Ovary (tissue), 3 donors: ENCODE results near the gene PIGZ.

Source experiments
- EP300 ChIP-seq: sonication (generic); formaldehyde crosslinking; IDR thresholded peaks from one replicate; pipeline ENCODE4 v1.6.1; 2017; ENCODE audit warnings: antibody characterized with exemption
- POLR2A ChIP-seq: fragments of 450-650 bp; IDR thresholded peaks from one replicate; pipeline ENCODE4 v1.6.1; 2017; ENCODE audit warnings: antibody characterized with exemption, mild to moderate bottlenecking, moderate library complexity
- TF ChIP-seq, protein P1 (sequence below), 3 donors: fragments of 450-650 bp in 2 of 3; fragments of 200-600 bp in 1 of 3; IDR thresholded peaks; one replicate each; pipeline versions ENCODE4 v1.5.1 to v1.8.0; 2016 to 2022; ENCODE audit warnings: antibody characterized with exemption in 3 of 3, mild to moderate bottlenecking in 1 of 3
- donor health status: DM: no; HTN: no; CAD: no.

DNA sequence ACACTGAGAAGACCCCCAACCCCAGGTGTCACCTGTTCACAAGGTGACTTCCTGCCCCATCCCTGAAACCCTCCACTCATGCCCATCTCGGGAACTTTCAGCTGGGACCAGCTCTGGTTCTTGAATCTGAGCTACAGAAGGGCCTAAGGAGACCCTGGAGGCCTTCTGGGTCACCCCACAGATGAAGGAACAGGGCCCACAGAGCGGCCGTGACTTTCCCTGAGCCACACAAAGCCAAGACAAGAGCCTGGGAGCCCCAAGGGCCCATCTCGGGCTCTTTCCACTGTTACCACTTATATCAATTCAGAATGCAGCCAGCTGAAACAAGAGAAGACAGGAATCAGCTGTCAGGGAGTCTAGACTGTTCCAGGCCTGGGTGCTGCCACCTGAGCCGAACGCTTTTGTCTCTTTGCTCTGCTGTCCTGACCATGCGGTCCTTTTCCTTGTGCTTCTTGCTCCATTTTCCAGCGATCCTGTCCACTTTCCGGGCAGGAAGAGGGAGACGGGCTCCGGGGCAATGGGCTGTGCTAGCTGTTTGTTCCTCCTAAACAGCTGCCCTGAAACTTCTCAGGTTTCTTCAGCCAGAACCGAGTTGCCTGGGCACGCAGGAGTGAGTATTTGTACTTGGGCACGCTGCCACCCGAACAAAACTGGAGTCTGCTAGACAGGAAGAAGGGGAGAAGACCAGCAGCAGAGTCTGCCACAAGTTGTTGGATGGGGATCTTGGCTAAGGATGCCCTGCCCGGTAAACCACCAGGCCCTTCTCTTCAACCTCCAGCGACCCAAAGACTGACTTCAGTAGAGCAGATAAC lies 28.0 kb upstream of the PIGZ start:
- TF ChIP-seq, protein P1, sequence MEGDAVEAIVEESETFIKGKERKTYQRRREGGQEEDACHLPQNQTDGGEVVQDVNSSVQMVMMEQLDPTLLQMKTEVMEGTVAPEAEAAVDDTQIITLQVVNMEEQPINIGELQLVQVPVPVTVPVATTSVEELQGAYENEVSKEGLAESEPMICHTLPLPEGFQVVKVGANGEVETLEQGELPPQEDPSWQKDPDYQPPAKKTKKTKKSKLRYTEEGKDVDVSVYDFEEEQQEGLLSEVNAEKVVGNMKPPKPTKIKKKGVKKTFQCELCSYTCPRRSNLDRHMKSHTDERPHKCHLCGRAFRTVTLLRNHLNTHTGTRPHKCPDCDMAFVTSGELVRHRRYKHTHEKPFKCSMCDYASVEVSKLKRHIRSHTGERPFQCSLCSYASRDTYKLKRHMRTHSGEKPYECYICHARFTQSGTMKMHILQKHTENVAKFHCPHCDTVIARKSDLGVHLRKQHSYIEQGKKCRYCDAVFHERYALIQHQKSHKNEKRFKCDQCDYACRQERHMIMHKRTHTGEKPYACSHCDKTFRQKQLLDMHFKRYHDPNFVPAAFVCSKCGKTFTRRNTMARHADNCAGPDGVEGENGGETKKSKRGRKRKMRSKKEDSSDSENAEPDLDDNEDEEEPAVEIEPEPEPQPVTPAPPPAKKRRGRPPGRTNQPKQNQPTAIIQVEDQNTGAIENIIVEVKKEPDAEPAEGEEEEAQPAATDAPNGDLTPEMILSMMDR (IDR thresholded peaks at IDR 0.05): no peak
- TF ChIP-seq POLR2A: no peak
- TF ChIP-seq EP300: no peak
